ENCODE data around the gene NCAM2.

GRCh38 chr21:21174676-21175075 is 176.5 kb downstream of the NCAM2 start:
- TF ChIP-seq ETS1 (IDR thresholded peaks at IDR 0.05) (no peak), CTCF (conservative IDR thresholded peaks at IDR 0.05; ENCODE audit: low read depth in 2 of 2) (no peak), POLR2AphosphoS5 (IDR thresholded peaks at IDR 0.05; ENCODE audit: low read depth) (no peak), REST (IDR thresholded peaks at IDR 0.05; ENCODE audit: unreplicated experiment) (no peak), NANOG (IDR thresholded peaks at IDR 0.05; ENCODE audit: borderline replicate concordance) (no peak), EZH2phosphoT487 (IDR thresholded peaks at IDR 0.05; ENCODE audit: unreplicated experiment) (no peak)

Measured in GM23338 (cell line).